Transverse colon (tissue), 1 donor: ENCODE results near the gene PABPN1L.

Experiments used
- EP300 ChIP-seq: sonication (generic); formaldehyde crosslinking; IDR thresholded peaks from one replicate; pipeline ENCODE4 v1.6.1; 2017; ENCODE audit warnings: antibody characterized with exemption, low read depth
- POLR2A ChIP-seq: fragments of 450-650 bp; IDR thresholded peaks from one replicate; pipeline ENCODE4 v1.6.1; 2016; ENCODE audit warnings: antibody characterized with exemption, mild to moderate bottlenecking, moderate library complexity

DNA sequence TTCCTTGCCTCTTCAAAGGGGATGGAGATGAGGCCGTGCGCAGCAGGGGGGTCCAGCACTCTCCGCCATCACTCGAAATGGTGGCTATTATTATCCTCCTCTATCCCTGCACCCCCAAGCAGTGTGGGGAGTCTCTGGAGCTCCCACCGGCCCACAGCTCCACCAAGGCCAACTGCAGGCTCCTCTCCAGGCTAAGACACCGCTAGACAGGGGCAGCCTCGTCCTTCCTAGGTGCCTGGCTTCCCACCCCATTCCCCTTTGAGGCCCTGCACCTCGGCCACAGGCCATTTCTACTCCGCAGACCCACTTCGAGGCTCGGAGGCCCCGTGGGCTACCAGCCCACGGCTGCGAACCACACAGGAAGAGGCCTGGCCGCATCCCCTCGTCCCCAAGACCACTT lies 39.6 kb upstream of the PABPN1L start:
- TF ChIP-seq POLR2A, result no peak
- TF ChIP-seq EP300, result no peak
